Activated CD4-positive, alpha-beta T cell treated with anti-CD3 and anti-CD28 coated beads, Interleukin-2, Interleukin-6, amounts not matched to agents 100 ng/mL and 50 ng/mL, durations not matched to agents 16 hours and 8 hours (primary cell): ENCODE results near the gene AIF1L.

Experiments
- DNase-seq: peaks from one replicate; pipeline ENCODE4 v3.0.0-alpha.2; 2020

Gene AIF1L

GRCh38 chr9:131096269-131097125 lies at the start of gene AIF1L:
TSS of gene AIF1L (plus strand) at chr9:131096531. CDS start at chr9:131096630, 99 bp downstream.
- DNase-seq: peak; percentile 11

- peak; percentile 81 for DNase-seq
Observed at GRCh38 chr9:131046581-131047202, 49.6 kb upstream of the AIF1L start.

DNA sequence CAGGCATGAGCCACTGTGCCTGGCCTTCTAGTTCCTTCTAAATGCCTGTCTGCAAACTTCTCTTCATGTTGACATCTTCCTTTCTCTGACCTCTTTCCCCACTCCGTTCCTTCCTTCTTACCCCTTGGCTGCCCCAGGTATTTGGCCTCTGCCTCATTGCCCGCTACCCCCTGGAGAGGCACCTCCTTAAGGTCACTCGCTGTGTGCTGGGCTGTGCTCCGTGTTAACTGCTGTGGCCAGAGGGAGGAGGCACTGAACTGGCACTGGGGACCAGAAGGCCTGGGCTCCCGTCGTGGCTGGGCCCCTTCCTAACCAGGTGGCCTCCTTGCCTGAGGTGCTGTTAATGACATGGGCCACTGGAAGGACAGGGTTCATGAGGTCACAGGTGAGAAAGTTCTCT lies 48.0 kb upstream of the AIF1L start:
- DNase-seq: no peak

DNA sequence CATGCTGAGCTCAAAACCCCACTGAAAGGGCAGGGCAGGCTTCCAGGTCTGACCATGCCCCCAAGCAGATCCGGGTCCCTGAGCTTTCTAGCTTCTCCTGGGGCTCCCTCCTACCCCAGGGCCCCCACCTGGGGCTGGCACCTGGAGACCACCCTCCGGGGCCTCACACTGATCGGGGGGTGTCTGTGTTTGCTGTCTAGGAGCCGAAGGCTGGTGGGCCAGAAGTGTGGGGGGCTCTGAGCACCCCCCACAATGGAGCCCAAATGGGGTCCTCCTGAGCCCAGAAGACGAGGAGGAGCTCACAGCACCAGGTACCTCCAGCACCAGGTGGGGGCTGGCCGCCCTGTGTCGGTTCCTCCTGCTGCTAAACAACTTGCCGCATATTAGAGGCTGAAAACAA lies 47.5 kb upstream of the AIF1L start:
- no peak for DNase-seq

DNA sequence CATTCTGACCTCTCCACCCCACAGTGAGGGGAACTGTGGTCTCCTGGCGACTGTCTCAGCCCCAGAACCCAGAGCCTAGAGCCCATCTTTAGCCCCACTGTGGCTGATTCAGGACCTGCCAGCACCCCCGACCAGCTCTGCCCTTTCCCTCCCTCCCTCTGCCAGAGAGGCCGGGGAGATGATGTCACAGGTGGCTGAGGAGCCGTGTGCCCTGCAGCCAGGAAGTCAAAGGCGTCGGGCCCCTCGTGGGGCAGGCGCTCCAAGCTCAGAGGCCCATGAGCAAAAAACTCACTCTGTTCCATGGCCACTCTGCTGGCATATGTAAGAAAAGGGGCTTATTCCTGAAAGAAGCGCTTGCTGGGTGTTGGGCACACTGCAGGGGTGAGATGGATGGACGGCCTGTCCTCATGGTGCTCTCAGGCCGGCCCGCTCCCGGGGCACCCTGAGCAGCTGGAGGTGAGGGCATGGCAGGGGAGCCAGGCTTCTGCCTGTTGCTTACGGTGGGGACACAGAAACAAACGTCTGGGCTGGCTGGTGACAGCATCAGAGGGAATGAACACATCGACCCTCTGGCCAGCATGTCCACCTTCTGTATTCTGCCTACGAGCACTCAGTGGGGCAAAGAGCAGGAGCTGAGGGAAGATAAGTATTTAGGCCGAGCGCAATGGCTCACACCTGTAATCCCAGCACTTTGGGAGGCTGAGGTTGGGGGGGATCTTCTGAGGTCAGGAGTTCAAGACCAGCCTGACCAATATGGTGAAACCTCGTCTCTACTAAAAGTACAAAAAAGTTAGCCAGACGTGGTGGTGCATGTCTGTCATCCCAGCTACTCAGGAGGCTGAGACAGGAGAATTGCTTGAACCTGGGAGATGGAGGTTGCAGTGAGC lies 46.3 kb upstream of the AIF1L start:
- no peak for DNase-seq

DNA sequence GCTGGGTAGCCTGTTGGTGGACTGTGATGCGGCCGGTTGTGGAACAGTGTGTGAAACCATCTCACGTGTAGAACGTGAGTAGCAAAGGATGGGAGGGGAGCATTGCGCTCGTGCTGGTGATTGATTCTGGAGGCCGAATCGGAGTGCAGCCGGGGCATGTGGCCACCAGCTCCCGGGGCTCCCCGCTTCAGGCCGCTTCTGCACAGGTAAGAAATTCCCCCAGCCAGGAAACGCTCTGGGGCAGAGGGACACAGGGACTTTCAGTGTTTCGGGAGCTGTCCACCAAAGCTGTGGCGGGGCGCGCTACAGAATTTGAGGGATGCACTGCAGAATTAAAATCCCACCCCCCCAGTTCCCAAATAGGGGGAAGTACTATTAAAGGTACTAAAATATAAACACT lies 45.5 kb upstream of the AIF1L start:
- DNase-seq: no peak

DNA sequence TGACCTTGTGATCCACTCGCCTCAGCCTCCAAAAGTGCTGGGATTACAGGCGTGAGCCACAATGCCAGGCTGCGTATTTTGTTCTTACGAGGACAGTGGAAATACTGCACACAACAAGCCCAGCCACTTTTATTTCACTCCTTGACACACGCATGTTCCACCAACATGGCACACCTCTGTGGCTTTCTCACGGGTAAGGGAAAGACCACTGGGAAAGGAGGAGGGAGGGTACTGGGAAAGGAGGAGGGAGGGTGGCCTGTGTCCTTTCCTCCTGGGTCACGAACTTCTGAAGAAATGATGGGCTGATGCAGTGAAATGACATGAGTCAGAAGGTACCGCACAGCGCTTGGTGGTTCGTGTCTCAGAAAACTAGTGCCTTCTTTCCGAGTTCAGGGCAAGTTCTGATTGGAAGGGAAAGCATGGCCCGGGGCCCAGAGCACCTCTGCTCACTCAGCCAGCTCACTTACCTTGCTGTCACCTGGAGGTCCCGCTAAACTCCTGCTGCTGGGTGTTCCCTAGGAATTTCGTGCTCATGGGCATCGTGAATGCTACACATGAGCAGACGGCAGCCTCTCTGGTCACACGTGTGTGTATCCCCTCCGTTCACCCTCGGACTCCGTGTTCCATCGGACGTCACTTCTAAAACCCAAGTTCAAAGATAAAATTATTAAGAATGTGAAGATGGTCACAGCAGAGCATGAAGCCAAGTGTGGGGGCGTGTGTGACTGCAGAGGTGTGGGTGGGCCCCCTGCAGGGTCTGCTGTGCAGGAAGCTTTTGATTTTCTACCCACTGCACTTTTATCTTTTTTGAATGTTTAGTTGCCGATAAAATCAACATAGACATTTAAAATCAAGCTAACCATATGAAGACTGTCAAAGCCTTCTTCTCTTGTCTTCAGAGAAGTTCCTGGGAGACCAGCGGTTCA lies 44.5 kb upstream of the AIF1L start:
- no peak for DNase-seq

DNA sequence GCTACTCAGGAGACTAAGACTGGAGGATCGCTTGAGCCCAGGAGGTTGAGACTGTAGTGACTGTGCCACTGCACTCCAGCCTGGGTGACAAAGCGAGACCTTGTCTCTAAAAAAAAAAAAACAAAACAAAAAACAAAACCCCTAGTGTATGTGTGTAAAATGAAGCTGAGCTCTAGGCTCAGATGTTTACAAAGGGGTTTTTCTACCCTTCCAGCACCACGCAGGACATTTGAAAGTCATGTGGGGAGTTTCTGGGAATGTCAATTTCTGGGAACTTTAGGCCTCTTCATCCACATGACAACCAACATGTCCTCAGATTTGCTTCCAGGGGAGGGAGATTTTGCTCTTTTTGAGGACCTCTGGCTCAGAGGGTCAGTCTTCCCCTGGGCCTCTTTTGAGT lies 42.4 kb upstream of the AIF1L start:
- no peak for DNase-seq

DNA sequence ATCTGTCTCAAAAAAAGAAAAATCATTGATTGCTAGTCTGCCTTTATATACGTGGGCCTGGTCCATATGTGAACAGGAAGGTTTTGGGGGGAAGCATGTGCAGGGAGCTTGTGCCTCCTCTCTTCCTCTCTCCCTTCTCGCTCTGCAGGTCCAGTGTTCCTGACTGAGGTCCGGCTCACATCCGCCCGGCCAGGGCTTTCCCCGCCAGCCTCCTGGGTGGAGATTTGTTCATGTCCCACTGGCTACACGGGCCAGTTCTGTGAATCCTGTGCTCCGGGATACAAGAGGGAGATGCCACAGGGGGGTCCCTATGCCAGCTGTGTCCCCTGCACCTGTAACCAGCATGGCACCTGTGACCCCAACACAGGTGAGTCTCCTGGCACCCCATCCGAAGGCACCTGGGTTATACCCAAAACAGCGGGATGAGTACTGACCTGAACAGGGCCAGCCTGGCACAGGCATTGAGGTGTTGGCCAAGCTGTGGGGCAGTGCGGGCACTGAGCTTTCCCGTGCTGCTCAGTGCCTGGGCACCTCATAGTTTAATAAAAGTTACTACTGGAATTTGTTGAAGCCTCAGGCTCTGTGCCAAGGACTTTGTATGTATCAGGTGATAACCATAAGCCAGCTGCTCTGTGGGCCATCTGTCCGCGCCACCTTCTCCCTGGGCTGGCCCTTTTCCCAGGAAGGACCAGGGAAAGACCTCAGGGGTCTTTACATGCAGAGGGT lies 39.4 kb upstream of the AIF1L start:
- DNase-seq: no peak

DNA sequence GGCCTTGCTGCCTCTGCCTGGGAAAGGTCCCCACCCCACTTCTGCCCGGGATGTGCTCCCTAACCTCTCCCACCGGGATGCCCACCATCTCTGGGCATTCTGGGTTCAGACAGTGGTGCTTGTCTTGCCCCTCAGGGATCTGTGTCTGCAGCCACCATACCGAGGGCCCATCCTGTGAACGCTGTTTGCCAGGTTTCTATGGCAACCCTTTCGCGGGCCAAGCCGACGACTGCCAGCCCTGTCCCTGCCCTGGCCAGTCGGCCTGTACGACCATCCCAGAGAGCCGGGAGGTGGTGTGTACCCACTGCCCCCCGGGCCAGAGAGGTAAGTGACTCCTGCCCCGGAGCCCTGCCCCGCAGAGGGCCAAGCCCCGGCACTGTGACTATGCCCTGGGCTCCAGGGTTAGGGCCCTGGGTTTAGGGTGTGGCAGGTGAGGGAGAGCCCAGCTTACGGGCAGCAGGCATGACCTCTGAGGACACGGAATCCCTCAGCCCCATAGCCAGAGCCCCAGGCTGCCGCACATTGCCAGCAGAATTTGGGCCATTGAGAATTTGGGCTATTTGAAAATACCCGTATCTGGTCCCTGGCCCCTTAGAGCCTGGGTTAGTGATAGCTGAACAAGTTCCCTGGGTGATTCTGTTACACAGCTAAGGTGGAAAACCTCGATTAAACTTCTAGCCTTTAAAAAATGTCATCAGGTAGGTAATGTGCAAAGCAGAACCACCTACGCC lies 35.3 kb upstream of the AIF1L start:
- no peak for DNase-seq

DNA sequence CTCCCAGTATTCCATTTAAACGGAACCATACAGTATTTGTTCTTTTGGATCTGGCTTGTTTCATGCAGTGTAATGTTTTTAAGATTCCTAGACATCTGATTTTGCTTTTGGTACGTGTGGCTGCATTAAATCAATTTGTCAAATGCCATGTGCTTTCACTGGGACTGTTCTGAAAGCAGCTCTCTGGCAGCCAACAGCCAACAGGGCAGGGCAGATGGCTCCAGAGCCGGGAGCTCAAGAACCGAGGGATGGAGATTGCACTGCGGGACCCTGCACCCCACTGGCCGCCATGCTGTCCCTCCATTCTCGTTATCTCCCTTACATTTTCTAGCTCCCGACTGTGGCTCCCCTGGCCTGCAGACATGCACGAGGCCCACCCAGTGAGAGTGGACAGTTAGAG lies 33.4 kb upstream of the AIF1L start:
- no peak for DNase-seq

- DNase-seq: no peak
Observed at GRCh38 chr9:131065599-131065998, 30.7 kb upstream of the AIF1L start.

GRCh38 chr9:131067625-131068024 lies 28.7 kb upstream of the AIF1L start:
- no peak for DNase-seq

DNA sequence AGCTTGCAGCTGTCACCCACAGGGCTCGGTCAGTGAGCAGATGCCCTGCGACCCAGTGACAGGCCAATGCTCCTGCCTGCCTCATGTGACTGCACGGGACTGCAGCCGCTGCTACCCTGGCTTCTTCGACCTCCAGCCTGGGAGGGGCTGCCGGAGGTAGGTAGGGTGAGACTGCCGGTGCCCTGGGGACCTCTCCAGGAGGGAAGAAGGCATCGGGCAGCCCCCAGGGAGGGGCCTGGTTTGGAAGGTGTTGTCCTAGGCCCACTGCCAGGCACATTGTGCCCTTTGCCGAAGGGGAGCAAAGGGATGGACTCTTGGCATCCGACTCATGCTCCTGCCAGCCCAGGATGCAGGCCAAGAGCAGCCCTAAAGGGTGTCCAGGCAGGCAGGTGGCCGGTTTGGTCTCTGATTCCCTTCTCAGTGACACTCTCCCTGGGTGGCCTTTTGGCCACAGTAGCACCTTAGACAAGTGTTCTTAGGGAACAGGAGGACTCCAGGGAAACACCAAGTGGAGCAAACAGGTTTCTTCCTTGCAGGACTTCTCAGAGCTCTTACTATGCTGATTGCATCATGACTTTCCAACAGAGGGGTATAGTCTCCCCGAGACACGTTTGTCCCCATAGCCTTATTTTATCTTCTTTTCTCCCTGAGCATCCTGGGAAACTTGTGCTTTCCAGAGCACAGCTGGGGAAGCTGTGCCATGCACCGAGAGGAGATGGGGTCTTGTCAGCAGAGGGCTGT lies 28.1 kb upstream of the AIF1L start:
- no peak for DNase-seq

DNA sequence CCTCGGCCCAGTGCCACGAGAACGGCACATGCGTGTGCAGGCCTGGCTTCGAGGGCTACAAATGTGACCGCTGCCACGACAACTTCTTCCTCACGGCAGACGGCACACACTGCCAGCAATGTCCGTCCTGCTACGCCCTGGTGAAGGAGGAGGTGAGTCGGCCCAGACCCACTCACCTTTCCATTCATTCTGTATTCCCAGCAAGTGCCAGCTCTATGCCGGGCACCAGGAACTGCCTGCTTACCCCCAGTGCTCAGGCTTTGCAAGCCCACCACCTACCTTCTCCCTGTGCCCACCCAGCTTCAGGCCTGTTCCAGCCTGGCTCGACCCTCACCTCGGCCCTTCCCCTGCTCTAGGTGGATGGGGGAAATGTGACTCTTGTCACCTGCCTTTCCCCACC lies 26.6 kb upstream of the AIF1L start:
- DNase-seq: no peak

GRCh38 chr9:131072107-131072870 lies 24.0 kb upstream of the AIF1L start:
- no peak for DNase-seq

DNA sequence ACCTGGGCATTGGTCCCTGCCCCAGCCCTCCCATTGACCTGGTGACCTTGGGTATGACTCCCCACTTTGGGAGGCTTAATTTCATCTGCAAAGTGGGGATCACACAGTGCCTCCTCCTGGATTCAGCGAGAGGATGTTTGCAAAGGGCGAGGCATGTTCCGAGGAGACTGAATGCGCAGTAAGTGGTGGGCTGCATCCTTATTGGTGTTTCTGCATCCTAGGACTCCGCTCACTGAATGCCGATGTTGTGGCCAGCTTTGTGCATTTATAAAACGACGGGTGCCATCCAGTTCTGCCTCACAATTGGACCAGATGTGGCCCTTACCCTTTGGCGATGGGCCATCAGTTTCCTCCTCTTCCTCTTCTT lies 23.5 kb upstream of the AIF1L start:
- DNase-seq: no peak

DNA sequence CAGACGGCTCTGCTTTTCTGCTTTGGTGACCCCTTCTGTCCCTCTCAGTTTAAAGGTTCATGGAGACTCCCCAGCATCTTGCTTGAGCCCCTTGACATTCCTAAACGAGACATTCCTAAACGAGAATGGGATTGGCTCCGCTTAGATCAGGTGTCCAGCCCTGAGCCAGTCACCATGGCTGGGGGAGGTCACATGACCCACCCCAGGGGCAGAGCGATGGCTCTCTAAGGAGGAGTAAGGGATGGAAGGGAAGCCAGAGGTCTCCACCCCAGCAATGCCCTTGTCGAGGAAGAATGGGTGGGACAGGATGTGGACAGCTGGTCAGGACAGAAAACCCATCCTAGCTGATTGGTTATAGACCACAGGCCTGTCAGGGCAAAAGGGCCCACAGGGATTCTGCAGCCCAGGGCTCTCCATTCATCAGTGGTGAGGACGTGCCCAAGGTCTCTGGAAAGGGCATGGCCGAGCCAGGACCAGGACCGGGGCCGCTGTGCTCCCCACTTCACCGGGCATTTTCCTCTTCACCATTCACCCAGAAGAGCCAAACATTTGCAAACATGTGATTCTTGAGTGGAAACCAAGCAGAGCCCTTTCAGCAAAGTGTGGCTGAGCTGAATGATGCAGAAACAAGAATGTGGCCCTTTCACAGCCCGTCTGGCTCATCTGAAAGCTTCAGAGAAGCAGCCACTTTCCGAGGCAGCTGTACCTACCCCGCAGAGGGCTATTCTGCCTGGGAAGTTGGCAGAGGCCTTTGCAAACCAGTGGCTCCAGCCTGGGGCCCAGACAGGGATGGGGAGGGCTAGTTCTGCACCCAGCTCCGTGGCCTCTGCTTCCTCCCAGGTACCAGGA lies 19.8 kb upstream of the AIF1L start:
- no peak for DNase-seq
